ENCODE data around the gene GSG1.
A peak's percentile ranks its signal among the peaks of the same experiment; 100 is the strongest.

The GSG1 gene

DNA sequence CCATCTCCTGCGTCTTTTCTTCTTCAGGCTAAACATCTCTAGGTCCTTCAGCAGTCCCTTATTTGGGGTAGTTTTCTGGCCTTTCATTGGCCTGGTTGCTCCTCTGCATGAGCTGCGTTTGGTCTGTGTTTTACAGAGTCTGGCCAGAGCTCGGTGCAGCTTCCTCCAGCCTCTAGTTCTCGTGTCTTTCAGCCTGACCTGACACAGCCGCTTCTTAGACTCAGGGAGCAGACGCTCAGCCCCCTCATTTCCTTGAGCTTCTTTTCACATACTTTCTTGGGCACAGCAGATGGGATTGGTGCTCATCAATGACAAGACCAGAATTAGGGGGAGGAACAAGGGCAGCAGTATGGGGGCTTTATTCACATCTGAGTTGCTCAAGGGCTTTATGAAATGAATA lies 13.6 kb upstream of the GSG1 start:
- no peak for DNase-seq

GRCh38 chr12:13116259-13116658 lies 12.8 kb upstream of the GSG1 start:
- DNase-seq = no peak

GRCh38 chr12:13114251-13115052 lies 11.0 kb upstream of the GSG1 start:
- no peak for DNase-seq

GRCh38 chr12:13112968-13113367 lies 9.5 kb upstream of the GSG1 start:
- DNase-seq = no peak

GRCh38 chr12:13106666-13107065 lies 3.2 kb upstream of the GSG1 start:
- DNase-seq = no peak

- no peak for DNase-seq
These were observed 2.3 kb upstream of the GSG1 start for GRCh38 chr12:13105781-13106180.

DNA sequence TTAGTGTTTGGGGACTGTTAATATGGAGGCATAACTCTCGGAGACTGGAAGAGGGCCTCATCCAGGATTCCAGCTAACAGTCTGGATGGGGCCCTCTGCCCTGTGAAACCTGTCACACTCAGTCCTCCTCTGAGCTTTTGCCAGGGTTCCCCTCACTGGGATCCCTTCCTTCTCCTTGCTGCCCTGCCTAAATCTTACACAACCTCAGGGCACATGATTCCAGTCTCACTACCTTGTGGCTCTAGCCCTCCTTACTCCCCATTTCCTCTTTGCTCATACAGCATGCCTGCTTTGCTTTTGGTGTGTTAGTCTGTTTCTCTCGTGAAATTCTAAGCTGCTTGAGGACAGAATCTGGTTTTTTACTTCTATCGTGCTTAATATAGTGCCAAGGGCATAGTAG lies 942 bp upstream of the GSG1 start:
- no peak for DNase-seq

DNA sequence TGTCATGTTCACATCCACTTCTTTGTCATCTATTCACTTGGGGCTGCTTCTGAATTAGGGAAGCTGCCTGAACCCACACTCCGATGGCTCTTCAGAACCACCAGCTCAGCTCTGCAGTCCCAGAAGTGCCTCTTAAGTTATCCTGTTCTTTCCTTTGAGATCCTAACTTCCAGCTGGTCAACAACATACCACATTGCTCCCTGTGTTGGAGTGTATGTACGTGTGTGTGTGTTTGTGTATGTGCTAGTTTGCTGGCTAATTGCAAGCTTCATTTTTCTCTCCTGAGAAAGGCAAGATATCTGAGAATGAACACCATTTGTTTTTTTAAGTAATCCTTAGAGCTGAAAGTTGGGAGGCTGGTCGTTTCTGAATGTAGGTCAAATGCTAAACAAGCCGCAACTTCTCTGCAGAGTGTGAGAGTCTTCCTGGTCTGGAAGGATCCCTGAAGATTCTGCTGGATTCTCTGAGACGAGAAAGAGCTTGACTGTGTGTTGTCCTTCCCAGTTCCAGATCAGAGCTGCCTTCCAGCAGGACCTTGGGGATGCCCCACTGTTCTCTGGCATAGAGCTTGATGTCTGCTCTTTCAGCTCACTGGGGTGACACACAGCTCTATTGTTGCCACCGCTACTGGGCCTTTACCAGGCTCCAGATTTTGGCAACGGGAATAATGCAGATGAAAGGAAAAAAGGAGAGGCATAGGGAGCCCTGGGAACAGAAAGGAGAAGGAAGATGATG lies 839 bp downstream of the GSG1 start:
- no peak for DNase-seq

GRCh38 chr12:13101821-13102375 lies 1.6 kb downstream of the GSG1 start:
- peak; percentile 14 to 27 for DNase-seq

GRCh38 chr12:13100882-13101769 lies 2.3 kb downstream of the GSG1 start:
- peak; percentile 83 to 85 for DNase-seq

DNA sequence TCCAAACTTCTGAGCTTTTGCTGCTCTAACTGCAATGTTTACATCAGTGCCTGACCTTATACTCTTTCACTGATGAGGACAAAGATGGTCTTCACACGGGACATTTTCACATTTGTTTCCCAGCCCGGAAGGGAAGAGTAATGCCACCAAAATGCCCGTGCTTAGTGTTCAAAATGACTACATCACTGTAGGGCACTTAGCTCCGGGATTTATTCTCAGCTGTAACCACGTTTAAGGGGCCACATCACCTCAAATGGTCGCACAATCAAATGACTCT lies 2.9 kb downstream of the GSG1 start:
- DNase-seq = no peak

- DNase-seq = no peak
These were observed 3.4 kb downstream of the GSG1 start for GRCh38 chr12:13099844-13100604.

DNA sequence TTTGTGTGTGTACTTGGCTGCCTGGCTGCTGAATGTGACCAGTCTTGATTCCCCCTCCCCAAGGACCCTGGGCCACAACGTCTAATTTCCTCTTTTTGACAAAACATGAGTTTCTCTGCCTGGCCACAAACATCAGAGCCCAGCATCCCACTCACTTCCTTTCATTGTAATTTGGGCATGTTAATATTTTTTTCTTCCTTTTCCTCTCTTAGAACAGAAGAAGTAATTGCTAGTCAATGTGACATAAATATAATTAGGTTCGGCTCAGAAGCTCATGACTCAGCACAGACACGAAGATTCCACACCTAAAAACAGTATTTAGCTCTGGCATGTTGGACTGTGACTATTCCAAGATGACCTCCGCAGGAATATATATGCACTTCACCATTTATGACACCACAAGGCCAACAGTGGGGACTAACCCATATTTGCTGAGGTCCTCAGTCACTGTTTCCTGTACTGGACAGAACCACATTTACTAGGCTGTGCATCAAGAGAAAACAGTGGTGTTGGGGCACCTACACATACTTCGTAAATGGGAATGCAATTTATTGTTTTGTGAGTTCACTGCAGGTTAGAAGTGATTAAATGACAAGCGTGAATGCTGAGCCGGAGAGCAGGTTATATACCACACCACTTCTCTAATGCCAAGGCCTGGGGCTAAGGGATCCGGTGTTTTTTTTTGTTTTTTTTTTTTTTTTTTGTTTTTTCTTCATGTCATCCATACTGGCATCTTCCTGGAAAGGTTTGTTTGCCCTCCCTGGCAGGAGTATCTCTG lies 4.2 kb downstream of the GSG1 start:
- no peak for DNase-seq

DNA sequence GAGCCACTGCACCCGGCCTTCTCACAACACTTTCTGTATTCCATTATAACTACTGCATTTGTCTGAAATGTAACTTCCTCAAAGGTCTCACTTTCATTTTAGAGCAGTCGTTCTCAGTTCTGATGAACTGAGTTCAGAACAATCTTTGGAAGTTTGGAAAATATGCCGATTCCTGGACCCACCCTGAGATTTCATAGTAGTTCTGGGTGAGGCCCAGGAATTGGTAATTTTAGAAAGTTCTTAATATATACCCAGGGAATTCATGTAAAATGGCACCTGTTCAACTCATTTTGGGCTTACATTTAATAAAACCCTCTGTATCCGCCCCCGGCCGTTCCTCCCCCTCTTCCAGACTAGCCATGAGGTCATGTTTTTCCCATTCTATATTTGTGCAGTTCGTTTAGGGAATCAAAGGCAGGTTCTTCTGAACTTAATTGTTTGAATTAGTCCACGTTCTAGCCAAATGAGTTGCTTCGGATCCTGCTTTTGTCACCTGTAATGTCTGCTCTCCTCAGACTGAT lies 5.9 kb downstream of the GSG1 start:
- DNase-seq = no peak

DNA sequence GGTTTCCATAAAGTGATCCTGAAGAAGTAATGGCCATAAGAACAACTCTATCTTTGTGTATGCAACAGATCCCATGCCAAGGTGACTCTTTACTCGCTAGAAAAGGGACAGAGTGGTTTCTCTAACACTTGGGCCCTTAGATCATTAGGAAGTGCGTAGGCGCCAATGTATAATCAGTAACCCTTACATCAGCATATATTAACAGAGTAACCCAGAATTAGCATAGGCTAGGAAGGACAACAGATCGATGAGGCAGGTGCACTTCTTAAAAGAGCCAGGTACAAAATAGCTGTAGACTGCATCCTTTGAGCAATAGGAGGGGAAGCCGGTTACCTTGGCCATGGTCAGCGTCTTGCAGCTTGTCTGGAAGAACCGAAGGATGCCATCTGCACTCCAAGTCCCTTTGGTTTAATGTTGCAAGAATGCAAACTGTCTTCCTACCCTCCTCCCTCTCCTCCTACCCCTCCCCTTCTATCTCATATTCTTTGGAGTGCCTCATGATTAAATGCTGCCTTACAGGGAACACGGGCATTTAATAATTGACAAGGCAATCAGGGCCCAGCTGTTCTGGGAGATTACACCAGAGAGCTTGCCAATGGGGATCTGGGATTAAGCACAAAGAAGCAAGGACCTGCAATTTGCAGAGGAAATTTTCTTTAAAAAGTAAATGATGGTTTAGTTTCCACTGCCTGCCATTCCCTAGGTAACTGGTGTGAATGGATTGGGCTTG lies 8.0 kb downstream of the GSG1 start:
- DNase-seq = no peak

DNA sequence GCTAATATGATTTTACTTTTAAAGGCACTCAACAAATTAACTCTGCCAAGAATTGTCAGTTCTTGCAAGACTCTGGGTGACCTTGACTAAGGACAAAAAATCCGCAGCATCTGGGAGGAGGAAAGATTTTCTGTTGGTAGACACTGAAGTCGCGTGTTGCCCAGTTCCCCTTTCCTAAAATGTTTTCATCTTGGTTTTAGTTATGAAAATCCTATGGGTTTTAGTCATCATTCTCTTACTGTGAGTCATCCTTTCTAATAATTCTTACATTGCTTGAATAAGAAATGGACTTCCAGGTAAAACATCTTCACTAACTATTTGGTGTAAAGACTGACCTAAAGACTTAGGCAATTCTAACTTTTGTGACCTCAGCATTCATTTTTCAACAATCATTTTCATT lies 9.1 kb downstream of the GSG1 start:
- no peak for DNase-seq

- no peak for DNase-seq
These were observed 9.6 kb downstream of the GSG1 start for GRCh38 chr12:13093848-13094220.

DNA sequence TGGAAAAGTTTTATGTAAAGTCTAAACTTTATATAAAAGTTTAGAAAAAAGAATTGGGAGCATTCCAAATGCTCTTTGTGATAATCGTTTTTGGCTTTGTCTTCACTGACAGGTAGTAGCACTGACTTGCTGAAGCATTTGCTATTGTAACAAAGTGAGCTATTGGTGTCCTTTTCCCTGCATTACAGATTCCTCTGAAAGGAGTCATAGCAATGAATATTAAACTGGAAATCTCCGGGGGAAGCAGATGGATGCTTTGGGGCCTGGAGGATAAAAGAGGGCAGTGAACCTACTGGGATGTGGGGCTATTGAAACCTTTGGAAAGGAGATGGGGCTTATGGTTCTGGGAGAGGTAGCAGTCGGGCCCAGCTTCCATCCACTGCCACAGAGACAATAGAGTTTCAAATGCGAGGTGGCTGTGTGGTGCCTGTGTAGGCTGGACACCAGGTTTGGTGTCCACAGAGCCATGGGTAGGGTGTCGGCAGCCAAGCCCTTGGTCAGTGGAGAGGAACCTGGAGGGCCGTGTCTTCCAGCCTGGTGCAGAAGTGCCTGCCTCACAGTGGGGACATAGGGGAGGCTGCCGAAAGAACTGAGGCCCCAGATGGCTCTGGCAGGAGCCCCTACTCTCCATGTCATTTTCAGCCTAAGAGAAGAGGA lies 10.1 kb downstream of the GSG1 start:
- DNase-seq = no peak

DNA sequence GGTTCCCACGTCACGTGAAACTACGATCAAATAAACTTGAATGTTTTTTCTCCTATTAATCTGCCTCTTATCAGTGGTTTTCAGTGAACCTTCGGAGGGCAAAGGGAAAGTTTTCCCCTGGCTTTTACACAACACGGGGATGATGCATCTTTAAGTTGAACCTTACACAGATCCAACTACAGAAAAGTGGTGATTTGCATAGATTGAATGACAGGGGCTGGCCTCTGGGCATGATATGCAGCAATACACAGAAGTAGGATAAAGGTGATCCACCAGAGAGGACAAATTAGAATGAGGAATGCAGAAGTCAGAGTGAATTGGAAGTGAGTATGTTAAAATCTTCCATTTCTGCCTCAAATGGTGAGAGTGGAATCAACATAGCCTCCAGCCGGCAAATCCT lies 11.6 kb downstream of the GSG1 start:
- DNase-seq = no peak

- DNase-seq = no peak
These were observed 13.4 kb downstream of the GSG1 start for GRCh38 chr12:13090054-13090453.

Measured in activated CD4-positive, alpha-beta T cell treated with anti-CD3 and anti-CD28 coated beads, Interleukin-2, amount 50 U/mL, for 48 hours (primary cell).